Stomach (tissue), 4 donors: ENCODE measurements around the gene CACNA2D2.

Experiments
- POLR2A ChIP-seq, 4 donors: fragments of 450-650 bp; IDR thresholded peaks; one replicate each; pipeline ENCODE4 v1.6.1; 2016; ENCODE audit warnings: antibody characterized with exemption in 4 of 4, control low read depth in 2 of 4, mild to moderate bottlenecking in 1 of 4, moderate library complexity in 1 of 4
- TF ChIP-seq, protein P1 (sequence below), 7 experiments: fragments of 450-650 bp in 4 of 7; fragments of 200-600 bp in 3 of 7; sonication (generic) in 3 of 7; IDR thresholded peaks; one replicate each; pipeline ENCODE4 v1.5.1; 2016 to 2019; ENCODE audit warnings: antibody characterized with exemption in 7 of 7, control low read depth in 2 of 7, mild to moderate bottlenecking in 1 of 7

- TF ChIP-seq POLR2A (IDR thresholded peaks at IDR 0.05), result no peak
- TF ChIP-seq, protein P1, sequence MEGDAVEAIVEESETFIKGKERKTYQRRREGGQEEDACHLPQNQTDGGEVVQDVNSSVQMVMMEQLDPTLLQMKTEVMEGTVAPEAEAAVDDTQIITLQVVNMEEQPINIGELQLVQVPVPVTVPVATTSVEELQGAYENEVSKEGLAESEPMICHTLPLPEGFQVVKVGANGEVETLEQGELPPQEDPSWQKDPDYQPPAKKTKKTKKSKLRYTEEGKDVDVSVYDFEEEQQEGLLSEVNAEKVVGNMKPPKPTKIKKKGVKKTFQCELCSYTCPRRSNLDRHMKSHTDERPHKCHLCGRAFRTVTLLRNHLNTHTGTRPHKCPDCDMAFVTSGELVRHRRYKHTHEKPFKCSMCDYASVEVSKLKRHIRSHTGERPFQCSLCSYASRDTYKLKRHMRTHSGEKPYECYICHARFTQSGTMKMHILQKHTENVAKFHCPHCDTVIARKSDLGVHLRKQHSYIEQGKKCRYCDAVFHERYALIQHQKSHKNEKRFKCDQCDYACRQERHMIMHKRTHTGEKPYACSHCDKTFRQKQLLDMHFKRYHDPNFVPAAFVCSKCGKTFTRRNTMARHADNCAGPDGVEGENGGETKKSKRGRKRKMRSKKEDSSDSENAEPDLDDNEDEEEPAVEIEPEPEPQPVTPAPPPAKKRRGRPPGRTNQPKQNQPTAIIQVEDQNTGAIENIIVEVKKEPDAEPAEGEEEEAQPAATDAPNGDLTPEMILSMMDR (IDR thresholded peaks at IDR 0.05), result no peak
These were observed 114.0 kb downstream of the CACNA2D2 start for GRCh38 chr3:50389414-50389767.
